CD4-positive, alpha-beta T cell treated with Interleukin-15 for 1 hour (primary cell): ENCODE data around the gene GINS2.

ENCODE experiments used
- DNase-seq: peaks from one replicate; pipeline ENCODE4 v3.0.0-alpha.2; 2020

The GINS2 gene

GRCh38 chr16:85689285-85689949 is 663 bp upstream of the GINS2 start:
- no peak for DNase-seq

DNA sequence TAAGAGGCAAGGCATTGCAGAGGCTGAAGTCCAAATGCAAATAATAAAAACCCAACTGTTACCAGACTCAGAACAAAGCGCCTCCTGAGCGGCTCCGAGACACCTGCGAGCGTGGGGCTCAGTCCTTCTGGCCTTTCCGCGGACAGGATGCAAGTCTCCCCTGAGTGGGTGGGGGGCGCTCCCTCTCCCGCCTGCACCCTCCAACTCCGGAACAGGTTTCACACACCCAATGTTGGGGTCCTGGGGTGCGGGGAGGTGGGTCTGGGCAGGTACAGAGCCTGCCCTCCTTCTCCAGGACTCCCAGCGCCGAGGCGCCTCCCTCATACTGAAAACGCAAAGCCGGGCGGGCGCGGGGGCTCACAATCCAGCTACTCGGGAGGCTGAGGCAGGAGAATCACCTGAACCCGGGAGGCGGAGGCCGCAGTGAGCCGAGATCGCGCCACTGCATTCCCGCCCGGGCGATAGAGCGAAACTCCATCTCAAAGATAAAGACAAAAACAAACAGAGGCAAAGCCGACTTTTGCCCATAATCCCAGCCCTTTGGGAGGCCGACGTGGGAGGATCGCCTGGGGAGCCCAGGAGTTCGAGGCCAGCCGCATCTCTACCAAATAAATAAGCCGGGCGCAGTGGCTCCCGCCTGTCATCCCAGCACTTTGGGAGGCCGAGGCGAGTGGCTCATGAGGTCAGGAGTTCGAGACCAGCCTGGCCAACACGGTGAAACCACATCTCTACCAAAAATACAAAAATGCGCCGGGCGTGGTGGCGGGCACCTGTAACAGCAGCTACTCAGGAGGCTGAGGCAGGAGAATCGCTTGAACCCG is 893 bp downstream of the GINS2 start:
- DNase-seq: no peak

DNA sequence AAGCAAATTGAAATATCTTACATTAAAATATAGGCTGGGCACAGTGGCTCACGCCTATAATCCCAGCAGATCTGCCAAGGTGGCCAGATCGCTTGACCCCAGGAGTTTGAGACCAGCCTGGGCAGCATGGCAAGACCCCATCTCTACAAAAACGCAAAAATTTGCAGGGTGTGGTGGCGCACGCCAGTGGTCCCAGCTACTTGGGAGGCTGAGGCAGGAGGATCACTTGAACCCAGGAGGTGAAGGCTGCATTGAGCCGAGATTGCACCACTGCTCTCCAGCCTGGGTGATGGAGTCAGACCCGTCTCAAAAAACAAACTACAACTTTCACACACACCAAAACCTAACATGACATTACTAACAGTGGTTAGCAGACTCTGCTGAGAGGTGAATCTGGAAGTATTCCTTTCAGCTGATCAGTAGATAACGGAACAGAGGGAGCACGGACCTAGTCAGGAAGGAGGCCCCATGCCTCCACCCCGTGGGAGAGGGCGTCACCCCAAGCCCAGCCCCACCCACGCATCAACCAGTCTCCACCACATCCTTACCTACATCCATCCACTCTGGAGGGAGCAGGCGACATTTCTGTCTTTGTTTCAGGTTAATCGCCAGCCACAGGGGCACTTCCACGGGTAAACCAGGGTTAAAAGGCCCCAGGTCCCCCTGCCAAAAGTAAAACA is 1.7 kb downstream of the GINS2 start:
- no peak for DNase-seq

- DNase-seq: no peak
Measured at GRCh38 chr16:85685251-85685650, 3.5 kb downstream of the GINS2 start.

- no peak for DNase-seq
Measured at GRCh38 chr16:85683363-85683762, 5.4 kb downstream of the GINS2 start.

DNA sequence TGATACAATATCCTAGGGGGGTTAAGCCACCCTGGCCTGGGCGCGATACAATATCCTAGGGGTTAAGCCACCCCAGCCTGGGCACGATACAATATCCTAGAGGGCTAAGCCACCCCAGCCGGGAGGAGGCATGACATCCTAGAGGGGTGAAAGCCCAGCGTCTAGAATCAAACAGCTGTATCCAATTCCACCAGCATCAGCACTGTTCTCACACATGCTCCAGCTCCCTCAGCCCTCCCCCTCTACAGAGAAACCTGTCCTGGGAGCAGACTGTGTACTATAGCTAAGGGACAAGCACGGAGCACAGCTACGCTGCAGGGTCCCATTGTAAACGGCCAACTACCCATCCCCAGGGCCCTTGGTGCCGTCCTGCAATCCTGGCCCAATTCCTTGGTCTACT is 6.2 kb downstream of the GINS2 start:
- DNase-seq: no peak

GRCh38 chr16:85681255-85681654 is 7.5 kb downstream of the GINS2 start:
- no peak for DNase-seq

DNA sequence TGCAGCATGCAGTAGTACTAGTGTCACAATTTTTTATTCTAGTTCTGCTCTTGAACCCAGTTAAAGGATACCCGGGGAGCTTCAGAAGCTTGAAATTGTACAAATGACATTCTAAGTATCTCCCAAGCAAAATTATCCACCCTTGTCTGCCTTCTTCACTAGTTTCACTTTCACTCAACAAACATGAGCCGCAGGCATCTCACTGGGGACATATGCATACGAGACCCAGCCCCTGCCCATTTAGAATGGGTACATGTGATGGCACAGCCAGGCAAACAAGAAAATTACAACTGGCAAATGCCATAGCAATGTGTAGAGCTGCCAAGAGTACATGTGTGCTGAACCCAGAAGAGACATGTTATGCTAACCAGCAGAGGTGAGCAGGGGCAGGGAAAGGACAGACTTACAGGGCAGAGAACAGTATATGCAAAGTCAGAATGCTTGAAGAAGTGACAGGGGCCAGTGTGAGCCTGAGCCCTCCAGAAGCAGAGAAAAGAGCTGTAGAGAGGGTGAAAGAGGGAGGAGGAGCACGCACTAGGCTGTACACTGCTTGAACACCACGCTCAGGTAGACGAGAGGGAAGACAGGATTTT is 8.3 kb downstream of the GINS2 start:
- no peak for DNase-seq

- DNase-seq: no peak
Measured at GRCh38 chr16:85679870-85680269, 8.9 kb downstream of the GINS2 start.

DNA sequence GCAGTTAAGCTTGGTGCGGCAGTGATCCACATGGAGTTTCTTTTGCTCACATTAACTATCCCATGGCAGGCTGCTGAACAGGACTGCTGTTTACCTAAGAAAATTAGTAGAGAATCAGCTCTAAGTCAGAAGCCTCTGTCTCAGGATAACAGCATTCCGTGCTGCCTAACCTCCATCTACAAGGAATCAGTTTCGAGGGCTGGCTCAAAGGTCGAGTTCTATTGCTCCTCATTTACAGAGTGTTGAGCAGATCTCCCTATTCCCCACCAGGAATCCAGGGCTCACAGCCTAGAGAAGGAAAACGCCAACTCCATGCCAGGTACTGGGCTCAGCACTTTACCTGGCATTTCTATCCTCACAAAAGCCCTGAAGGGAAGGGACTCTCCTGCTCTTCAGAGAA is 9.9 kb downstream of the GINS2 start:
- no peak for DNase-seq

DNA sequence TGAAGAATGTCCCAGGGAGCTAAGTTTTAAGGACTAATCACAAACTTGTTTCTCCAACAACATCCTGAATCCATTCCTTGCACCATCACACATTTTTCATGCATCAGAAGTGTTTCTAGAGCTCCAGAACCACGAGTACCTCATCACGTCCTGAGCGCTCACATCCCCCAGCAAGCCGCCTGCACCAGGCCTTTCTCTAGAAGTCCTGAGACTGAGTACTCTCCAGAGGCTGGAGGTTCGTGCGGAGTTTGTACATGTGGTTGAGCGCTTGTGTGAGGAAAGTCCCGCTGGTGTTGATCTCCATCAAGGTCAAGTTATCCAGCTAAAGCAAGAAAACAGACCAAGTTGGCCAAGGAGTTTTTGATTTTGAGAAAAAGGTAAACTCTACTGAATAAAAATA is 10.7 kb downstream of the GINS2 start:
- DNase-seq: no peak

DNA sequence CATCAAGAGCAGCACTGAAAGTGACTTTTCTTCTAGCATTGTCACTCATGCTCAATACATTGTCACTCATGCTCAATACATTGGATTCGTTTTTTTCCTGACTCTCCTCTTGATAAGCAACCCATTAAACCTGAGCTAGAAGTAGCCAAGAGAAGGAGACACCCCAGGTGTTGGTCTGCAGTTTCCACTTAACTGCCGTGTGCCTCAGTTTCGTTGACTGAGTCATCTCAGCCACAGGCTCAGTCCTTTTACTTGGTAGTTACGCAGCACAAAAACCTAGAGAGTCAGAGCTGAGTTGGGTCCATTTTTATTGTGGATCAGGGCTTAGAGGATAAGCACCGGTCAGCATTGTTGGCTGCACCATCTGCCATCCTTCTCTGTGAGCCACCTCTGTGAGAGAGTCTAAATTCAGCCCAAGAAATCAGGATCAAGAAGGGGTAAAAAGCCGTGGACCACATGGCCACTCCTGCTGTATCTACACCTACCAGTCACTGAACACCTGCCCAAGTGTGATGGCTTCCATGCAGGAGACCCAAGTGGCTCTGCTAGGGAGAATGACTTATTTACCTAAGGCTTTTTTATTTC is 11.3 kb downstream of the GINS2 start:
- DNase-seq: no peak

- no peak for DNase-seq
Measured at GRCh38 chr16:85676466-85676865, 12.3 kb downstream of the GINS2 start.

DNA sequence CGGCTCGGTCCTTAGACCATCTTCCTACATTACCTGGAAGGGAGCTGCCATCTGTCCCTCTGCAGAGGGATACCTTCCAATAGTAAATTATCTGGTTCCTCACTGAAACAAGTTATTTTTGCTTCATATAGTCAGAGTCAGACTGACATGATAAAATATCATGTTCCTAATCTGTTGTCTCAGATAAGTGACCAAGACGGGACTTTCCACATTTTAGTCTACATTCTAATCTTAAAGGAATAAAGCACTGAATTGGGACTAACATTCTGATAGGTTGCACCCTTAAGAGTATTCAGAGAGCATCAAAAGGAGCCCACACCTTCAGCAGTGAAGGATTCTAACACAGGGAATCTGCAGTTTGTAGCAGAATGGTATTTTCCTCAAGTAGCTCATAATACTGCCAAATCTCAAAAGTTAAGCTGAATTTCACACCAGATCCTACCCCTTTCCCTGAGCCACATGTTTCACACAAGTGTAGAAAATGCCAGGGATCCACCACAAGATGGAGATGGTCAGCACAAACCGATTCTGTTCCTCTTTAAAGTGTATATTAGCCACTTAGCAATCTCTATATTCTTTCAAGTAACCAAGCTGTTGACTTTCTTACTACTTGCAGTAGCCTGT is 13.4 kb downstream of the GINS2 start:
- no peak for DNase-seq

GRCh38 chr16:85674828-85675227 is 13.9 kb downstream of the GINS2 start:
- no peak for DNase-seq

DNA sequence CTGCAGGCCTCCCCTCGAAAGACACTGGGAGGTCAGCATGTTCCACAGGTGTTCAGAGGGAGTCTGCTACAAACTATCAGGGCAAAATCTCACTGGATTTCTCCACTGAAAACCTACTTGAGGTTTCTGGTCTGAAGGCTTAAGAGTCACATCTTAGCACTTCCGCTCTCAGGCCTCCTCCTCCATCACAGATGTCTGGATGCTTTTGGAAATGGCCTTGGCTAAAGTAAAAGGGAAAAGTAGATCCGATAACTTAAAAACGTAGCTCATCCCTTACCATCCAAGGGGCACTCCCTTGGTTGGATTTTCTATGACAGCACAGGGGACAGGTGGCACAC is 14.4 kb downstream of the GINS2 start:
- no peak for DNase-seq

DNA sequence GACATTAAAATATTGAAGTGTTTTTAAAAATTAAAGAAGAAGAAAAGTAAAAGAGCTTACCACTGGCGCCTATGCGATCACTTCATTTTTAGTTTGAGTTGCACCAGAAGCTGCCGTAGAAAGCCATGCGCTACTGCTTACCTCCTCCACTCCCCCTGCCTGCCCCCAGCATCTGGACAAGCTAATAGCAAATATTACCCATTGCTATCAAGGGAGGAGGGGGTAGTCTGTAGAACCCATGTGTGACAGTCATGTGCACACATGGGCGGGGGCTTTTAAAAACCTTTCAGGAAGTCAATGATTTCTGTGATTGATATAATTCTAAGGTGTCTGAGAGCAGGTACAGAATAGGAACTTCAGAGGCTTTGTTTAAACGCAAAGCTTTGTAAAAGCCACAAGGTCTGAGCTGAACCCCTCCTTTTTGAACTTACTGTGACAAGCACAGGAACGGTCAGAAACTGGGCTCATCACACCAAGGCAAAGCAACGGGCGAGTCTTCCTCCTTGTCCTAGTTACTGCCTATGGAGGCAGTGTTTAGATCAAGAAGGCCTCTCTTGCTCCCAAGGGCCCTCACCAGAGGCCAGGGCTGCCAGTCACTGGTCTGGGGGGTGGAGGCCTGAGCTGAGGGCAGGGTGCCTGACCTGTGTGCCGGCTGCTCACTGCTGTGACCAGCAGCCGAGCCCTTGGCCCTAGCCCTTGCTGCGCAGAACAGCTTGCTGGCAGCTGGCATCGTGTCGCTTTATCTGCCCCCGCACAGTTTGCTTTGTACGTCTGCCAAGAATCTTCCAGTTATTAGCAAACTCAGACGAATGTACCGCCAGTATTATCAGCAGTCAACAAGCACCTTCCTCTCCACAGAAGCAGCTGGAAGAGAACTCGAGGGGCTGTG is 15.0 kb downstream of the GINS2 start:
- no peak for DNase-seq

- no peak for DNase-seq
Measured at GRCh38 chr16:85670840-85671239, 17.9 kb downstream of the GINS2 start.

- no peak for DNase-seq
Measured at GRCh38 chr16:85668676-85669424, 19.9 kb downstream of the GINS2 start.

GRCh38 chr16:85667841-85668413 is 20.8 kb downstream of the GINS2 start:
- peak; percentile 7 for DNase-seq

- peak; percentile 9 for DNase-seq
Measured at GRCh38 chr16:85667261-85667660, 21.5 kb downstream of the GINS2 start.
